Lower leg skin (tissue), 3 donors: ENCODE measurements around the gene ONECUT2.

Experiments used
- CTCF ChIP-seq, 3 donors: fragments of 450-650 bp; IDR thresholded peaks; one replicate each; pipeline ENCODE4 v1.5.1; 2016; ENCODE audit warnings: antibody characterized with exemption in 3 of 3, mild to moderate bottlenecking in 3 of 3, moderate library complexity in 2 of 3
- POLR2A ChIP-seq, 2 donors: fragments of 450-650 bp; IDR thresholded peaks; one replicate each; pipeline ENCODE4 v1.6.1; 2016 to 2017; ENCODE audit warnings: antibody characterized with exemption in 2 of 2, mild to moderate bottlenecking in 1 of 2, moderate library complexity in 1 of 2

DNA sequence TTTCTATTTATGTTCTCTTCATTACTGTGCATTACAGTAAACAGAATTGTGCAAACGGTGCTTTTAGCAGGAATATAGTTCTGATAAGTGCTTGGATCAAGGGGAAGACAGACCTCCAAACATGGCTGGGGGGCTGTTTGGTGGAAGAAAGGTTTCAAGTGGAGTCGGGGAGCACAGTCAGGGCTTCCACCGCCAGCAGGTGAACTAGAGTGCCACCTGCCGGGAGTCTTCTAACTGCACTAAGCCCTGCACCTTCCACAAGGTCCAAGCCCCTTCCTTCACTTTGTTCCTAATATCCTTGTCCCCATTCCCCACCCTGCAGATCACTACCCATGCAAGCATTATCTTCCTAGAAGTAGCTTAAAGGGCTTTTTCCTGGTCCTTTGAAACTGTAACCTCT, 11.1 kb downstream of the ONECUT2 start:
- TF ChIP-seq CTCF (IDR thresholded peaks at IDR 0.05) (no peak), POLR2A (IDR thresholded peaks at IDR 0.05) (no peak)
